Glutamatergic neuron (in vitro differentiated cells): Measurements from ENCODE around the gene ACSL5. TPM values are rescaled to one million over a fixed set of nuclear protein-coding genes. Genes with fewer than 3 reads are reported as not detected.

Source experiments
- DNase-seq: peaks from one replicate; pipeline ENCODE4 v3.0.0; 2022
- H3K27ac Mint-ChIP-seq: one replicate; pipeline ENCODE4 v1.8.0; 2020; ENCODE audit warnings: mild to moderate bottlenecking, mixed read lengths, inconsistent platforms; ENCODE audit not compliant: unreplicated experiment
- H3K27me3 Mint-ChIP-seq: one replicate; pipeline ENCODE4 v1.8.0; 2020; ENCODE audit warnings: mild to moderate bottlenecking, moderate library complexity, mixed read lengths, inconsistent platforms; ENCODE audit not compliant: unreplicated experiment
- H3K36me3 Mint-ChIP-seq: one replicate; pipeline ENCODE4 v1.8.0; 2020; ENCODE audit warnings: mild to moderate bottlenecking, mixed read lengths, inconsistent platforms; ENCODE audit not compliant: unreplicated experiment
- H3K4me1 Mint-ChIP-seq: one replicate; pipeline ENCODE4 v1.8.0; 2020; ENCODE audit warnings: mild to moderate bottlenecking, low read depth, mixed read lengths, inconsistent platforms; ENCODE audit not compliant: unreplicated experiment
- H3K4me3 Mint-ChIP-seq: one replicate; pipeline ENCODE4 v1.8.0; 2020; ENCODE audit warnings: mild to moderate bottlenecking, mixed read lengths, inconsistent platforms; ENCODE audit not compliant: unreplicated experiment
- H3K9me3 Mint-ChIP-seq: one replicate; pipeline ENCODE4 v1.8.0; 2020; ENCODE audit warnings: mild to moderate bottlenecking, moderate library complexity, mixed read lengths, inconsistent platforms; ENCODE audit not compliant: unreplicated experiment
- total RNA-seq: library from RNA; stranded (reverse); fragmentation: NEBNext Ultra II Directional; extraction: Animal tissue kit (Norgen Biotek cat#: 25700); gene quantifications from one replicate; pipeline ENCODE4 v1.2.1, GENCODE V29; 2021; ENCODE audit not compliant: unreplicated experiment
- TF ChIP-seq, protein P1 (sequence below): fragments of 200-600 bp; sonication (generic); IDR thresholded peaks from one replicate; pipeline ENCODE4 v1.5.0; 2021; ENCODE audit not compliant: partially characterized antibody, unreplicated experiment

ACSL5 gene
- total RNA-seq, 1 donor from 2014 or later: not detected

DNA sequence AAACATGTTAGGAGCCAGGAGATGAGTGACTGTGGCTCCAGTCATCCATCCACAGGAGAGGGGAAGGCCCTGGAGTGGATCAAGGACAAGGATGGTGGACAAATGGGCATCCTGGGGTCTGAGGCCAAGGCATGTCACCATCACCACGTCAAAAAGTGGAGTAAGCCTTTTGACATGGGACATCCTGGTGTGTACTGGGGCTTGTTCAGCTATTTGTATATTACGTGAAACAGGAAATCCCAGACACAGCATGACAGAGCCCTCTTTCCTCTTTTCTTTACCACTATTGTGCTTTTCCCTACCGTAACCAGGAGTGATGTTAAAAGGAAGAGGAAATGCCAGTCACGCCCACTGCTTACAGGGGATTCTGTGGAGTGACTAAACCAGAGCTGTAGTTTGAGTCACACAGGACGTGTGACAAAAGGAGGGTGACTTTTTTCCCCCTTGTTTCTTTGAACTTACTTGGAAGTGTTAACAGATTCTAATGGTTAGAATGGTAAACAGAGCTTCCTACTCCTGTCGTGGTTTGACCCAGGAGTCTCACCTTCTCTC is 15.4 kb downstream of the ACSL5 start:
- TF ChIP-seq, protein P1, sequence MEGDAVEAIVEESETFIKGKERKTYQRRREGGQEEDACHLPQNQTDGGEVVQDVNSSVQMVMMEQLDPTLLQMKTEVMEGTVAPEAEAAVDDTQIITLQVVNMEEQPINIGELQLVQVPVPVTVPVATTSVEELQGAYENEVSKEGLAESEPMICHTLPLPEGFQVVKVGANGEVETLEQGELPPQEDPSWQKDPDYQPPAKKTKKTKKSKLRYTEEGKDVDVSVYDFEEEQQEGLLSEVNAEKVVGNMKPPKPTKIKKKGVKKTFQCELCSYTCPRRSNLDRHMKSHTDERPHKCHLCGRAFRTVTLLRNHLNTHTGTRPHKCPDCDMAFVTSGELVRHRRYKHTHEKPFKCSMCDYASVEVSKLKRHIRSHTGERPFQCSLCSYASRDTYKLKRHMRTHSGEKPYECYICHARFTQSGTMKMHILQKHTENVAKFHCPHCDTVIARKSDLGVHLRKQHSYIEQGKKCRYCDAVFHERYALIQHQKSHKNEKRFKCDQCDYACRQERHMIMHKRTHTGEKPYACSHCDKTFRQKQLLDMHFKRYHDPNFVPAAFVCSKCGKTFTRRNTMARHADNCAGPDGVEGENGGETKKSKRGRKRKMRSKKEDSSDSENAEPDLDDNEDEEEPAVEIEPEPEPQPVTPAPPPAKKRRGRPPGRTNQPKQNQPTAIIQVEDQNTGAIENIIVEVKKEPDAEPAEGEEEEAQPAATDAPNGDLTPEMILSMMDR: no peak
- Mint-ChIP-seq H3K4me3 (no peak overlapping the region), H3K36me3 (no peaks in the 10 kb centered on the region), H3K9me3 (no peaks in the 10 kb centered on the region), H3K27ac (no peak overlapping the region), H3K4me1 (no peaks in the 10 kb centered on the region), H3K27me3 (no peaks in the 10 kb centered on the region)
- DNase-seq: no peak

DNA sequence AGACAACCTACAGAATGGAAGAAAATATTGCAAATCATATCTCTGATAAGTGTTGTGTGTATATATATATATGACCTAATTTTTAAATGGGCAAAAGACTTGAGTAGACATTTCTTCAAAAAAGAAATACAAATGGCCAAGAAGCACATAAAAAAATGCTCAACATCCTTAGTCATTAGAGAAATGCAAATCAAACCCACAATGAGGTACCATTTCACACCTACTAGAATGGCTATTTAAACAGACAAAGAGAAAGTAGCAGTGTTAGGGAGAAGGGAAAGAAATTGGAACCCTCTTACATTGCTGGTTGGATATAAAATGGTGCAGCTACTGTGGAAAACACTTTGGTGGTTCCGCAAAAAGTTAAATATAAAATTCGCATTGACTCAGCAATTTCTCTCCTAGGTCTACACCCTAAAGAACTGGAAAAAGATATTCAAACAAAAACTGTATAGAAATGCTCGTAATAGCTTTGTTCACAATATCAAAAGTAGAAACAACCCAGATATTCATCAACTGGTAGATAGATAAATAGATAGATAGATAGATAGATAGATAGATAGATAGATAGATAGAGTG is 16.3 kb downstream of the ACSL5 start:
- Mint-ChIP-seq H3K36me3 (no peaks in the 10 kb centered on the region), H3K27me3 (no peaks in the 10 kb centered on the region)
- TF ChIP-seq, protein P1: no peak

DNA sequence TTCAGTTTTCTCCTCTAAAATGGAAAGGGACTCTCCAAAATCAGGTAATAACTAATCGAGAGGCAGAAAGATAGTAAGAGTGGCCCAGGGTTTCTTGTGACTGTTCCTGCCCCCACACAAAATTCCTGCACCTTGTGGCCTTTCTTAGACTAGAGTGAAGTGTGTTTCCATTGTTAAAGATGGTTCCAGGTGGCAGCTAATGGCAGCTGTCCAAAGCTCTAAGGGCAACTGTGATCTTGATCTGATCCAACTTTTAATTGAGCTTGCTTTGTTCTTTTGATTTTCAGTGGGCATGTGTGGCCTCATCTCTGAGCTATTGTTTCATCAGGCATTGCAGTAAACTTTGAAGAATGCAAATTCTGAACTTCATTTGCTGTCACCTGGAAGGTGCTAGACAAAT is 19.4 kb downstream of the ACSL5 start:
- Mint-ChIP-seq H3K36me3 (no peaks in the 10 kb centered on the region), H3K4me3 (no peak overlapping the region), H3K9me3 (no peaks in the 10 kb centered on the region), H3K27me3 (no peaks in the 10 kb centered on the region), H3K4me1 (no peaks in the 10 kb centered on the region), H3K27ac (no peak overlapping the region)
- TF ChIP-seq, protein P1: no peak
- DNase-seq: no peak

More for the DNA sequence above, 16.3 kb downstream of the ACSL5 start:
- H3K4me1 Mint-ChIP-seq: no peaks in the 10 kb centered on the region
- H3K27ac Mint-ChIP-seq: no peak overlapping the region
- no peaks in the 10 kb centered on the region for H3K9me3 Mint-ChIP-seq
- no peak overlapping the region for H3K4me3 Mint-ChIP-seq
- no peak for DNase-seq

DNA sequence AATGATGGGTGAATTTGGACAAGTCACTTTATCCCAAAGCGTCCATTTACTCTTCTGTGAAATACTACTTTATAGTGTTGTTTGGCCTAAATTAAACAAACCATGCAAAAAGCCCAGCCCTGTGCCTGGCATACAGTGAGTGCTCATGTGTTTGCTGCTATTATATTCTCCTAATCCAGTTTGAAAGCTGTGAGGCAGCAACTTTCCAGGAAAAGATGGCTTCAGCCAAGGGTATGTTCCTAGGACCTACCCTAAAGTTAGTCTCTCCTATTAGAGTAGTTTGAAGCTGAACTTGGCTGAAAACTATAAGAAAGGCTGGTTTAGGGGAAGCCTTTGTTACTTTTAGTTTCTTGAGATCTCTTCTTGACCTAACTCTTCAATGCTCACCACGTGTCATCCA is 19.9 kb downstream of the ACSL5 start:
- H3K36me3 Mint-ChIP-seq: no peaks in the 10 kb centered on the region
- TF ChIP-seq, protein P1: no peak
- H3K4me3 Mint-ChIP-seq: no peak overlapping the region
- no peaks in the 10 kb centered on the region for H3K27me3 Mint-ChIP-seq
- H3K27ac Mint-ChIP-seq: no peak overlapping the region
- no peaks in the 10 kb centered on the region for H3K9me3 Mint-ChIP-seq
- no peak for DNase-seq
- H3K4me1 Mint-ChIP-seq: no peaks in the 10 kb centered on the region

DNA sequence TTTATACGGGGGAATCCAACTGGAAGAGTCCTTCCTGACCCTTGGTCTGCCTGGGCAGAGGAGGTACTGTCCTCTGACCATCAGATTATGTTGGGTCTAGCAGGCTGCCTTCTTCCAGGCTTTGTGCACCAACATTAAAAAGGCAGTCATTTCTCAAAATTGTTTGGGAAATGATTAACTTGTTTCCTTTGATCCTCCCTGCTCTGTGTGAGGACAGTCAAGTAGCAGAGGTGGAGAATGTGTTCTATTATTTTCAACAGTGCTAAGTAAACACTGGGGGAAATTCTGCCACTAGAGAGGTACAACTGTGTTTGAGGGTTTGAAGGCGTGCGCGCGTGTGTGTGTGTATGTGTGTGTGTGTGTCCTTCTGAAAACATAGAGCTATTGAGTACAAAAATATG is 20.6 kb downstream of the ACSL5 start:
- no peaks in the 10 kb centered on the region for H3K4me1 Mint-ChIP-seq
- no peaks in the 10 kb centered on the region for H3K27me3 Mint-ChIP-seq
- TF ChIP-seq, protein P1: no peak
- H3K36me3 Mint-ChIP-seq: no peaks in the 10 kb centered on the region
- no peak overlapping the region for H3K4me3 Mint-ChIP-seq
- no peak overlapping the region for H3K27ac Mint-ChIP-seq
- no peak for DNase-seq
- no peaks in the 10 kb centered on the region for H3K9me3 Mint-ChIP-seq
